ENCODE measurements around the gene BMPR1B.

The BMPR1B gene

GRCh38 chr4:94841864-94842221 is 84.1 kb downstream of the BMPR1B start:
- no peak overlapping the region for H3K4me2 ChIP-seq (ENCODE audit: low read depth, low read length)
- H3K36me3 ChIP-seq (replicated peaks; ENCODE audit: insufficient read depth, low read length), result no peaks in the 10 kb centered on the region
- no peak for TF ChIP-seq CTCF (IDR thresholded peaks at IDR 0.05; ENCODE audit: low read length)
- no peak for TF ChIP-seq EZH2 (optimal IDR thresholded peaks at IDR 0.05; ENCODE audit: low read depth, low read length)
- no peak for TF ChIP-seq EZH2phosphoT487 (IDR thresholded peaks at IDR 0.05; ENCODE audit: low read length)
- no peaks in the 10 kb centered on the region for H3K79me2 ChIP-seq (ENCODE audit: low read length)
- H3K27me3 ChIP-seq (replicated peaks; ENCODE audit: insufficient read depth, low read length), result no peaks in the 10 kb centered on the region
- no peak for DNase-seq
- H3K4me3 ChIP-seq (ENCODE audit: low read length), result no peak overlapping the region
- H2AFZ ChIP-seq (ENCODE audit: low read length), result no peak overlapping the region
- H3K9ac ChIP-seq (ENCODE audit: low read length), result no peak overlapping the region
- H3F3A ChIP-seq (ENCODE audit: insufficient read depth, low read length), result no peaks in the 10 kb centered on the region
- no peaks in the 10 kb centered on the region for H3K9me3 ChIP-seq (replicated peaks; ENCODE audit: insufficient read depth, low read length)
- H3K9me2 ChIP-seq (replicated peaks; ENCODE audit: insufficient read depth, low read length), result no peaks in the 10 kb centered on the region
- H4K20me1 ChIP-seq (ENCODE audit: insufficient read depth, low read length), result no peaks in the 10 kb centered on the region
- H3K4me1 ChIP-seq (ENCODE audit: low read length), result no peaks in the 10 kb centered on the region
- no peak overlapping the region for H3K27ac ChIP-seq (ENCODE audit: low read length)

- Histone ChIP-seq H4K20me1 (ENCODE audit: insufficient read depth, low read length) (no peaks in the 10 kb centered on the region), H3K9ac (ENCODE audit: low read length) (no peak overlapping the region), H3K9me3 (replicated peaks; ENCODE audit: insufficient read depth, low read length) (no peaks in the 10 kb centered on the region), H3F3A (ENCODE audit: insufficient read depth, low read length) (no peaks in the 10 kb centered on the region), H3K27me3 (replicated peaks; ENCODE audit: insufficient read depth, low read length) (no peaks in the 10 kb centered on the region), H3K4me3 (ENCODE audit: low read length) (no peak overlapping the region), H2AFZ (ENCODE audit: low read length) (no peak overlapping the region), H3K36me3 (replicated peaks; ENCODE audit: insufficient read depth, low read length) (no peaks in the 10 kb centered on the region), H3K4me2 (ENCODE audit: low read depth, low read length) (no peak overlapping the region), H3K4me1 (ENCODE audit: low read length) (no peaks in the 10 kb centered on the region), H3K9me2 (replicated peaks; ENCODE audit: insufficient read depth, low read length) (no peaks in the 10 kb centered on the region), H3K79me2 (ENCODE audit: low read length) (no peaks in the 10 kb centered on the region), H3K27ac (ENCODE audit: low read length) (no peak overlapping the region)
- TF ChIP-seq EZH2phosphoT487 (IDR thresholded peaks at IDR 0.05; ENCODE audit: low read length) (no peak), CTCF (IDR thresholded peaks at IDR 0.05; ENCODE audit: low read length) (no peak), EZH2 (optimal IDR thresholded peaks at IDR 0.05; ENCODE audit: low read depth, low read length) (no peak)
- DNase-seq, result no peak
Measured at GRCh38 chr4:94843216-94843615, 85.5 kb downstream of the BMPR1B start.

- no peaks in the 10 kb centered on the region for H3F3A ChIP-seq (ENCODE audit: insufficient read depth, low read length)
- no peak overlapping the region for H3K4me3 ChIP-seq (ENCODE audit: low read length)
- no peak overlapping the region for H3K27ac ChIP-seq (ENCODE audit: low read length)
- H3K9me3 ChIP-seq (replicated peaks; ENCODE audit: insufficient read depth, low read length), result no peaks in the 10 kb centered on the region
- H3K36me3 ChIP-seq (replicated peaks; ENCODE audit: insufficient read depth, low read length), result no peaks in the 10 kb centered on the region
- H4K20me1 ChIP-seq (ENCODE audit: insufficient read depth, low read length), result no peaks in the 10 kb centered on the region
- H3K9me2 ChIP-seq (replicated peaks; ENCODE audit: insufficient read depth, low read length), result no peaks in the 10 kb centered on the region
- H3K79me2 ChIP-seq (ENCODE audit: low read length), result no peaks in the 10 kb centered on the region
- H3K4me2 ChIP-seq (ENCODE audit: low read depth, low read length), result no peak overlapping the region
- no peak overlapping the region for H2AFZ ChIP-seq (ENCODE audit: low read length)
- DNase-seq, result no peak
- no peak overlapping the region for H3K9ac ChIP-seq (ENCODE audit: low read length)
- TF ChIP-seq CTCF (IDR thresholded peaks at IDR 0.05; ENCODE audit: low read length) (no peak), EZH2 (optimal IDR thresholded peaks at IDR 0.05; ENCODE audit: low read depth, low read length) (no peak), EZH2phosphoT487 (IDR thresholded peaks at IDR 0.05; ENCODE audit: low read length) (no peak)
- H3K27me3 ChIP-seq (replicated peaks; ENCODE audit: insufficient read depth, low read length), result no peaks in the 10 kb centered on the region
- no peaks in the 10 kb centered on the region for H3K4me1 ChIP-seq (ENCODE audit: low read length)
Measured at GRCh38 chr4:94848326-94848725, 90.6 kb downstream of the BMPR1B start.

Data from MM.1S (cell line).